NK-92 treated with Interleukin-12 subunit alpha and Interleukin-12 subunit beta, amount 100 ng/mL, for 24 hours (cell line): ENCODE data around the gene ICAM4.
A peak's percentile ranks its signal among the peaks of the same experiment; 100 is the strongest.
"Not testable (repeated sequence)": the region's sequence is repeated elsewhere in the genome, so short reads cannot be mapped to it uniquely, and the experiment has no call there.

Source experiments
- DNase-seq: peaks from one replicate; lab custom pipeline; 2025; lab: John Stamatoyannopoulos, UW

ICAM4 gene

GRCh38 chr19:10318807-10319682, 32.3 kb downstream of the ICAM4 start:
- DNase-seq: no peak

- no peak for DNase-seq
Measured at GRCh38 chr19:10320602-10321416, 34.1 kb downstream of the ICAM4 start.

- DNase-seq: no peak
Measured at GRCh38 chr19:10321417-10321797, 34.7 kb downstream of the ICAM4 start.

GRCh38 chr19:10321874-10322835, 35.4 kb downstream of the ICAM4 start:
- DNase-seq: no peak

- no peak for DNase-seq
Measured at GRCh38 chr19:10325732-10326131, 39.0 kb downstream of the ICAM4 start.

- DNase-seq: no peak
Measured at GRCh38 chr19:10327793-10328192, 41.0 kb downstream of the ICAM4 start.

GRCh38 chr19:10328558-10329429, 42.0 kb downstream of the ICAM4 start:
- DNase-seq: no peak

- no peak for DNase-seq
Measured at GRCh38 chr19:10329555-10329954, 42.8 kb downstream of the ICAM4 start.

GRCh38 chr19:10332158-10332964, 45.6 kb downstream of the ICAM4 start:
- no peak for DNase-seq

- peak; percentile 98 for DNase-seq
Measured at GRCh38 chr19:10332965-10333757, 46.4 kb downstream of the ICAM4 start, which contains the start of gene RAVER1. Gene RAVER1 (minus strand): TSS chr19:10333529. CDS start chr19:10333507, 22 bp downstream.

GRCh38 chr19:10333758-10334587, 47.2 kb downstream of the ICAM4 start:
- no peak for DNase-seq

- DNase-seq: no peak
Measured at GRCh38 chr19:10334588-10335351, 48.0 kb downstream of the ICAM4 start.

GRCh38 chr19:10335352-10335985, 48.7 kb downstream of the ICAM4 start:
- no peak for DNase-seq

GRCh38 chr19:10336725-10337124, 50.0 kb downstream of the ICAM4 start:
- DNase-seq: not testable (repeated sequence)
